ENCODE results near the gene CDC42BPA. TPM values are rescaled to one million over a fixed set of nuclear protein-coding genes. Genes with fewer than 3 reads are reported as not detected.
"Not testable (repeated sequence)": the region's sequence is repeated elsewhere in the genome, so short reads cannot be mapped to it uniquely, and the experiment has no call there.

CDC42BPA gene
- total RNA-seq, 1 donor from 2014 or later = 1.0 TPM

DNA sequence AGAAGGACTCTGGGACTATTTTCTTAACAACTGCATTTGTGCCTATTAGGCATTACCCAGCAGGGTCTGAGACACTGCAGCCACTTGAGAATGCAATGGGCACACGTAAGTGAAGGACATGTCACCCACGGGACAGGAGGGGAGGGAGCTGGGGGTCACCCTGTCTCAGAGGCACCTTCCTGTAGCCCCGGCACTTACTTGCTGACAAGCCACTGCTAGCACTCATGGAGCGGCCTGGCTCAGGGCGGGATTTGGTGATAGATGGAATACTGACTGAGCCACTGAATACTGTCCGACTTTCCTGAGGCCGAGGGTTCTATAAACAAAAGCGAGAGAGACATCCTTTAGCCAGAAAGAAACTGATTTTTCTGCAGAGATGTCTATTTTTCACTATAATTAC is 313.5 kb downstream of the CDC42BPA start:
- Mint-ChIP-seq H3K4me3 (no peak overlapping the region), H3K27me3 (ENCODE audit: insufficient read depth) (no peaks in the 10 kb centered on the region), H3K27ac (no peak overlapping the region), H3K4me1 (ENCODE audit: low read depth) (no peaks in the 10 kb centered on the region), H3K36me3 (ENCODE audit: low read depth) (no peaks in the 10 kb centered on the region), H3K9me3 (no peaks in the 10 kb centered on the region)
- intact Hi-C loops (cut with micrococcal nuclease) = no loop called here
- DNase-seq (ENCODE audit: low spot score) = no peak

DNA sequence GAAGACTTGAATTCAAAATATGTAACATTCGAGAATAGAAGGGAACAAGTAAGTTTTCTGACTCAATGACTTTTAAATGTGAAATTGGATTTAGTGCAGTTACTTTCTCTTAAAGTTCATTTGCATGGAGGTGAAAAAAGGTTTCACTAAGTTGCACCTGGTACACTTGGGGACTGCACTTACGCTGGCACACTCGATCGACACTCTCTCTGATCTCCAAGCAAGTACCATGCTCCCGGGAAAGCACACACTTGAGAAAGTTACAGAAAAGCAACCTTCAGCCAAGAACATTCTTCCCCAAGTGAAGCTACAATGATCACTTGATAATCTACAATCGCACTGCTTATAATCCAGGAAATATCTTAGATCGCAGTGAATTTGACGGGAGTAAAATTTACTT is 315.1 kb downstream of the CDC42BPA start:
- Mint-ChIP-seq H3K9me3 (peaks cover 4% of the 10 kb centered on the region), H3K4me1 (ENCODE audit: low read depth) (no peaks in the 10 kb centered on the region), H3K4me3 (no peak overlapping the region), H3K27ac (no peak overlapping the region), H3K27me3 (ENCODE audit: insufficient read depth) (no peaks in the 10 kb centered on the region), H3K36me3 (ENCODE audit: low read depth) (no peaks in the 10 kb centered on the region)
- no peak for DNase-seq (ENCODE audit: low spot score)
- intact Hi-C loops (cut with micrococcal nuclease) = no loop called here

DNA sequence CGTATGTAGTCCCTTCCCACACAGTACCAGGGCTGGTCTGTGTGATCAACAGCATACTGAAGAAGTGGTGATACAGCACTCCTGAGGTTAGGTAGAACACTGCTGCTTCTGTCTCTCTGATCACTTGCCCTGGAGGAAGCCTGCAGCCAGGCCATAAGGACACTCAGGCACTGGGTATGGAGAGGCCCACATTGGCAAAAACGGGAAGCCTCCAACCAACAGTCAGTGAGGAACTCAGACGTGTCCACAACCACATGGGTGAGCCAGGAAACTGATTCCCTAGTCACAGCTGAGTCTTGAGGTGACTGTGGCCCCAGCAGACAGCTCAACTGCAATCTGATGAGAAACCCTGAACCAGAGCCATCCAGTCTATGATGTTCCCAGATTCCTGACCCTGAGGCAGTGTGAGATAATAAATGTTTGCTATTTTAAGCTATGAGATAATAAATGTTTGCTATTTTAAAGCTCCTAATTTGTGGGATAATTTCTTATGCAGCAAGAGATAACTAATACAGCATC is 315.7 kb downstream of the CDC42BPA start:
- peaks cover 4% of the 10 kb centered on the region for H3K9me3 Mint-ChIP-seq

DNA sequence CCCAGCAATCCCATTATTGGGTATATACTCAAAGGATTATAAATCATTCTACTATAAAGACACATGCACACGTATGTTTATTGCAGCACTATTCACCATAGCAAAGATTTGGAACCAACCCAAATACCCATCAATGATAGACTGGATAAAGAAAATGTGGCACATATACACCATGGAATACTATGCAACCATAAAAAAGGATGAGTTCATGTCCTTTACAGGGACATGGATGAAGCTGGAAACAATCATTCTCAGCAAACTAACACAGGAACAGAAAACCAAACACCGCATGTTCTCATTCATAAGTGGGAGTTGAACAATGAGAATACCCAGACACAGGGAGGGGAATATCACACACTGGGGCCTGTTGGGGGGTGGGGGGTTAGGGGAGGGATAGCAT is 318.7 kb downstream of the CDC42BPA start:
- H3K27me3 Mint-ChIP-seq (ENCODE audit: insufficient read depth); H3K4me1 Mint-ChIP-seq (ENCODE audit: low read depth); H3K36me3 Mint-ChIP-seq (ENCODE audit: low read depth); DNase-seq (ENCODE audit: low spot score); H3K9me3 Mint-ChIP-seq; intact Hi-C loops (cut with micrococcal nuclease); H3K27ac Mint-ChIP-seq; H3K4me3 Mint-ChIP-seq: not testable (repeated sequence)

More for the DNA sequence above, 315.7 kb downstream of the CDC42BPA start:
- Mint-ChIP-seq H3K36me3 (ENCODE audit: low read depth) (no peaks in the 10 kb centered on the region), H3K4me1 (ENCODE audit: low read depth) (no peaks in the 10 kb centered on the region), H3K27ac (no peak overlapping the region), H3K4me3 (no peak overlapping the region), H3K27me3 (ENCODE audit: insufficient read depth) (no peaks in the 10 kb centered on the region)
- no peak for DNase-seq (ENCODE audit: low spot score)
- intact Hi-C loops (cut with micrococcal nuclease) = no loop called here

DNA sequence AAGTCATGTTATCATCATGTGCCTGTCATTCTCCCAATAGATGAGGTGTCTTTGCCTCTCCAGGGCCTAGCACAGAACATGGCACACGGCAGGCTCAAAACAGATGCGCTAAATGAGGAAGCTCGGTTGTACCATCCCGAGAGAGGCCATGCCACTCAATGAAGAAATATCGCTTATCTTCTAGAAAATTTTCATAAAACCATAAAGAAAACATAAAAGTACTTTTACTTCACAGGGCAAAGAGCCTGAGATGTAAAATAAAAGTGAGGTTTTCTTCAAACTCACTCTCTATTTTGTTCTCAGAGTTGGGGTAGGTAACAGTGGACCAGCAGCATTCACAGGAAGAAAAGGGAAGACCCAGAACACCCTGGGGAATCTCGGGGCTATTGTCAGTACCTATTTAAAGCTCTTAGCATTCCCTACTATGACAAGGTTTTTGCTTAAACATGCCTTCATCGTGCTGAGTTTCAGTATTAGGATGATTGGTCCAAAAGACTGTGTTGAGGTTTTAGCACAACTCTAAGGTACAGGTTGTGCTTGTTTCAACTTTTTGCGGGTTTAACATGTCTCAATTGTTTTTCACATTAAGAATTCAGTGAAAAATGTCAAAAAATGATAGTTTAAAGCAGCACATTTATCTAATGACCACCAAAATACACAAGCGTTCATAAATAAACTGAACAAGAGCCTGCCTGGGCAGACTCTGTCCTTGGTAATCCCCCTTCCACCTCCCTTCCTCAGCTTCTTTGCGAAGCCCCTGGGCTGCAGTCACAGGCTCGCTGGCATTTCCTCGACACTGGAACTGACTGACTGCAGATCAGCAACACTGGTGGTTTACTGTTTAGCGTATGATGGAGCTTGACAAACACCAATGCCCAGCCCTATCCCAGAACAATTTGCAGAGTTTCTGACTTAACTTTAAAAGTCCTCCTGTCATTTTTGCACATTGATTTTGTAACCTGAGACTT is 322.6 kb downstream of the CDC42BPA start:
- intact Hi-C loops (cut with micrococcal nuclease) = no loop called here

DNA sequence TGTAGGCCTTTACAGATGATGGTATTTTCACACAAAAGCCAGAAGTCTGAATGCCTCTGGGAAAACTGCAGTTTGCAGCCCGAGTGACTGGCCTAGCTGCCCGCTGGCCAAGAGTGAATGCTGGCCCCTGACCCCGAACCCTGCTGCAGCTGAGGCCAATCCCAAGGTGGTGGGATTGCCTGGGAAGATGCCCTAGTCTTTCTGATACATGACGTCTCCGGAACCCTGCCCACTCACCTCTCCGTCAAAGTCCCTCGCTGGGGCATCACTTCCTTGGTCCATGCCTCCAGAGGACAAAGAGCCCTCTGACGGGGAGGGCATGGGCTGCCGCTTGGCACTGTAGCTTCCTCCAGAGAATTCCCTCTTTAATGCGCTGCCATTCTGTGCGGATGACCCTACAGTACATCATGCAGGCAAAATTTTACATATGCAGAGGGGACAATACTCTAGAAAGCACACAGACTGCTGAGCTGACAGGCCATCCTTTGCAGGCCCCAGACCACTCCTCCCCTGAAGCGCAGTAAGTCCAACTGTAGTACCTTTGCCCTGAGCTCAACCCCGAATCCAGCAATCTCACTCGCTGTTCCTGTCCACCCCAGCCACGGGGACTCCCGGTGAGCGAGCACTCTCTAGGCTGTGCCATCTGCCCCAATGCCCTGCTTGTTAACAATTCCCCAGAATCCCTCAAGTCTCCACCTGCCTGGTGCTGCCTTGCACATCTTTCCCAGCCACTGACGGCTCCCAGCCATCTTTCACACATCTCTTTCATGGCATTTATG is 323.5 kb downstream of the CDC42BPA start:
- Mint-ChIP-seq H3K4me1 (ENCODE audit: low read depth) (peaks cover 12% of the 10 kb centered on the region), H3K4me3 (no peak overlapping the region), H3K9me3 (peaks cover 4% of the 10 kb centered on the region), H3K27me3 (ENCODE audit: insufficient read depth) (no peaks in the 10 kb centered on the region), H3K36me3 (ENCODE audit: low read depth) (no peaks in the 10 kb centered on the region), H3K27ac (no peak overlapping the region)
- no peak for DNase-seq (ENCODE audit: low spot score)
- intact Hi-C loops (cut with micrococcal nuclease) = no loop called here

More for the DNA sequence above, 322.6 kb downstream of the CDC42BPA start:
- Mint-ChIP-seq H3K4me1 (ENCODE audit: low read depth) (peaks cover 3% of the 10 kb centered on the region), H3K9me3 (peaks cover 4% of the 10 kb centered on the region), H3K4me3 (no peak overlapping the region), H3K36me3 (ENCODE audit: low read depth) (no peaks in the 10 kb centered on the region), H3K27ac (no peak overlapping the region), H3K27me3 (ENCODE audit: insufficient read depth) (no peaks in the 10 kb centered on the region)
- no peak for DNase-seq (ENCODE audit: low spot score)

DNA sequence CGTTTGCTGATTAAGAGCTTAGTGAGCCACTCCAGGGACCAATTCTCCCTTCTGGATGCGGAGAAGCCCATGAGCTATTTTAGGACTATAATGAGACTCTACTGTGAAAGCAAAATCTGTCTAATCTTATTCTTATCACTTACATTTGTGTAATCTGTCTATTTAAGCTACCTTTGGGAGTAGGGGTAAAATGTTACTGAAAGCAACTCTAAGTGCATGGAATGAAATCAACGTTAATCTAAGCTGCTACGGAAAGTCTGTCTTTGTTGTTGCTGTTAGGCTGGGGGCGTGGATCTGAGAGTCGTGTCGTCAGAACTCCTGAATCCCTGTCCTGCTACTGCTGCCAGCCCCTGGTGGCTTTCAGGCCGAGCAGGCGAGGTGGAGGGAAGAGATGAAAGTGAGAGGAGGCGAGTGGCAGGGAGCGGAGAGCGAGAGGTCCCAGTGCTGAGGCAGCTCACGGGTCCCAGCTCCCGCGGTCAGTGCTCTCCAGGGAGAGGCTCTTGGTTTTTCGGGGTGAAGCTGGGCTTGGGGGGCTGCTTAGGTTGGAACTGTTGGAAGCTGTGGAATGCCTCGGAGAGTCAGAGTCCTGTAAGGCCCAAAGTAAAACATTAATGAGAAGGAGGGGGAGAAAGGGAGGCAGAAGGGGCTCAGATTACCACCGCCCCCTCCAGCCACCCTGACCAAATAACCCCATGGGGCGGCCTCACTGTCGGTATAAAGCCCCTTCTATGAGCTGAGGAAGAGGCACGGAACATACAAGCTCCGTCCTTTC is 324.3 kb downstream of the CDC42BPA start:
- intact Hi-C loops (cut with micrococcal nuclease) = no loop called here
- DNase-seq (ENCODE audit: low spot score) = no peak
- Mint-ChIP-seq H3K27me3 (ENCODE audit: insufficient read depth) (no peaks in the 10 kb centered on the region), H3K27ac (no peak overlapping the region), H3K4me1 (ENCODE audit: low read depth) (peaks cover 18% of the 10 kb centered on the region), H3K36me3 (ENCODE audit: low read depth) (no peaks in the 10 kb centered on the region), H3K4me3 (no peak overlapping the region), H3K9me3 (peaks cover 4% of the 10 kb centered on the region)

DNA sequence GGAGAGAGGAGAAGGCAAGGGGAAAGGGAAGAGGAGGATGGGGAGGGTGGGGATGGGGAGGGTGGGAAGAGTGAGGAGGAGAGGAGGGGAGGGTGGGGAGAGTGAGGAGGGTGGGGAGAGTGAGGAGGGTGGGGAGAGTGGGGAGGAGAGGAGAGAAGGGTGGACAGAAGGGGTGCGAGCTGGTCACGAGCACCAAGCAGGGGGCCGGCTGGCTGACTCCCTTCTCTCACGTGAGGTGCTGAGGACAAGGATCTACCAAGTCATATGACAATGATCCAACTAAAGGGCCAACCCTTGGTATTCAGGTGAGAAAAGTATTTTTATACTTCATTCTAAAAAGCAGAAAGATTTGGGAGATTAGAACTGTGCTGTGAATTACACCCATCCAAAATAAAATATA is 326.4 kb downstream of the CDC42BPA start:
- no peak overlapping the region for H3K4me3 Mint-ChIP-seq
- H3K27me3 Mint-ChIP-seq (ENCODE audit: insufficient read depth) = no peaks in the 10 kb centered on the region
- DNase-seq (ENCODE audit: low spot score) = no peak
- H3K4me1 Mint-ChIP-seq (ENCODE audit: low read depth) = peaks cover 18% of the 10 kb centered on the region
- H3K27ac Mint-ChIP-seq = no peak overlapping the region
- intact Hi-C loops (cut with micrococcal nuclease) = no loop called here
- H3K36me3 Mint-ChIP-seq (ENCODE audit: low read depth) = peaks cover 3% of the 10 kb centered on the region
- H3K9me3 Mint-ChIP-seq = no peaks in the 10 kb centered on the region

DNA sequence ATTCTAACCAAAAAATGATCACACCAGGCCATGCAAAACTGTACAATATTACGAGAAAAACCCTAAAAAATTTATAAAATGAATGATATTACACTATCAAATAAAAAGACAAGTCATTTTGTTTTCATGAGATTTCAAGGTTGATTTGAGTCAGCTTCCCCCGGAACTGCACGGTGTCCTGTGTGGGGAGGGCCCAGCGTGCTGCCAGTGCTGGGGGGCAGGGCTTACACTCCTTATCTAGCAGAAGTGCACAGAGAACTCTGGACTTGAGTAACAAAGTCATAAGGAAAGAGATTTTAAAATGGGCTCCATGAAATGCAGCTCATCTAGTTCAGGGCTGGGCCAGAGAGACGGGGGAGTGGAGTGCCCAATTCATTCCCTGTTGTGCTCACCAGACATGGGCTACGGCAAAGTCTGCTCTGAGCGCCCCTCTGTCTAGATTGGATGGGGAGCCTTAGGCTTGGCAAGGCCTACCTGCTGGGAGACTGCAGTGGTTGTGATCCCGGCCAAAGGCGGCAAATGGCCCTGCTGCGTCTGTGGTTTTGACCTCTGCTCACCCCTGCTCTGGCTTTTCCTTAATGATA is 328.1 kb downstream of the CDC42BPA start:
- Mint-ChIP-seq H3K36me3 (ENCODE audit: low read depth) (peaks cover 8% of the 10 kb centered on the region), H3K9me3 (no peaks in the 10 kb centered on the region), H3K4me3 (no peak overlapping the region), H3K27me3 (ENCODE audit: insufficient read depth) (no peaks in the 10 kb centered on the region), H3K4me1 (ENCODE audit: low read depth) (peaks cover 18% of the 10 kb centered on the region), H3K27ac (peak overlapping the region; percentile 74)
- intact Hi-C loops (cut with micrococcal nuclease) = no loop called here
- peak; percentile 22 for DNase-seq (ENCODE audit: low spot score)

DNA sequence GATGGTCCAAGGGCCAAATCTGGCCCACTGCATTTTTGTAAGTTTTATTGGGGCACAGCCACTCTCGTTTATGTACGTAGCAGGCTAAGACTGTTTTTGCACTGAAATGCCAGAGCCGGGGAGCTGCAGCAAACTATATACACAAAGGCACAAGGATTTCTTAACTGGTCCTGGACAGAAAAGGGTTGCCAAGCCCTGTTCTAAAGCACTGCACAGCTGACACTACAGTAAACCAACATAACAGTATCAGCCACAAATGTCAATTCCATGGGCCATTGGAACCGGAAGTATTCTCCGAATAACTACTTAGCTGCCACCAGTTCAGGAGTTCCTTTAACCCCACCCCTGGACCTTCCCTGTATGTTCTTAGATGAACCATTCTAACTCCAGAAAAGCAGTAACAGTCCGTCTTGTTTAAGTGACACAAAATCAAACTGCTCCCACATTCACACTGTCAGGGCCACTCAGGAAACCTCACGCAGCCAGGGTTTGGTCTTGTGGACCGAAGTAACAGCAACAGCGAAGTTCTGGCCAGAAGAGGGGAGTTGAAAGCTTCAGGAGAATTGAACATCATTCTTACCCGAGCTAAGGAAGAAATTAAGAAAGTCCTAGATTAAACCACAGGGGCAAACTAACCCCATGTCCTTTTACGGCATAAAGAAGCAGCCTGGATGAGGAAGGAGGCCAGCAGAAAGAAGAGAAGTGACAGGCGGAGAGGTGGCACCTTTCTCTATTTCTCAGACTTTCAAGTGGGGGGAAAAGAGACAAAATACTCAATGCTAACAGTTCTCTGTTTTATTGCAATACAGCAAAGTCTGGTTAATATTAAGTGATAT is 329.0 kb downstream of the CDC42BPA start:
- Mint-ChIP-seq H3K27ac (peak overlapping the region; percentile 68), H3K9me3 (no peaks in the 10 kb centered on the region), H3K4me3 (no peak overlapping the region), H3K27me3 (ENCODE audit: insufficient read depth) (no peaks in the 10 kb centered on the region), H3K36me3 (ENCODE audit: low read depth) (peaks cover 8% of the 10 kb centered on the region), H3K4me1 (ENCODE audit: low read depth) (peaks cover 18% of the 10 kb centered on the region)
- no peak for DNase-seq (ENCODE audit: low spot score)
- intact Hi-C loops (cut with micrococcal nuclease) = no loop called here

DNA sequence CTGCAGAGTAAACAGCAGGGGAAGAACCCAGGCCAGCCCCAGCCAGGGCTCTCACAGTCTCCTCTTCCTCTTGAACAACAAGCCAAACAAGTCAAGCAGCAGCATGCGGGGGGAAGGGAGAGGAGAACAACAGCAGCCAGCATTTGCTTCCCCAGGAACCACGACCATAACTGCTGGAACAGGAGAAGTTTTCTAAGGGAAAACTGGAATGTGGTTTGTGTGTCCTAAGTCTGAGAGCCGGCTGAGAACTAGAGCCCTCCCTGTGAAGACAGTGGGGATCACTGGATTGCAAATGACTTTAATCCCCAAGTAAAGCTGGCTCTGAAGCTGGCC is 330.0 kb downstream of the CDC42BPA start:
- H3K4me3 Mint-ChIP-seq = no peak overlapping the region
- peaks cover 18% of the 10 kb centered on the region for H3K4me1 Mint-ChIP-seq (ENCODE audit: low read depth)
- H3K27me3 Mint-ChIP-seq (ENCODE audit: insufficient read depth) = no peaks in the 10 kb centered on the region
- peaks cover 8% of the 10 kb centered on the region for H3K36me3 Mint-ChIP-seq (ENCODE audit: low read depth)
- H3K27ac Mint-ChIP-seq = no peak overlapping the region
- intact Hi-C loops (cut with micrococcal nuclease) = no loop called here
- no peaks in the 10 kb centered on the region for H3K9me3 Mint-ChIP-seq
- no peak for DNase-seq (ENCODE audit: low spot score)

Data from activated T-helper 1 cell treated with anti-CD3 and anti-CD28 coated beads, Interleukin-12 subunit alpha, Interleukin-12 subunit beta, Interleukin-2, Interleukin-4 antibody, amounts not matched to agents 30 ng/mL and 10 ng/mL and 1 ng/mL, durations not matched to agents 14 hours and 24 hours and 36 hours (primary cell).